ENCODE data around the gene RFTN1.

- TF ChIP-seq, protein P1, sequence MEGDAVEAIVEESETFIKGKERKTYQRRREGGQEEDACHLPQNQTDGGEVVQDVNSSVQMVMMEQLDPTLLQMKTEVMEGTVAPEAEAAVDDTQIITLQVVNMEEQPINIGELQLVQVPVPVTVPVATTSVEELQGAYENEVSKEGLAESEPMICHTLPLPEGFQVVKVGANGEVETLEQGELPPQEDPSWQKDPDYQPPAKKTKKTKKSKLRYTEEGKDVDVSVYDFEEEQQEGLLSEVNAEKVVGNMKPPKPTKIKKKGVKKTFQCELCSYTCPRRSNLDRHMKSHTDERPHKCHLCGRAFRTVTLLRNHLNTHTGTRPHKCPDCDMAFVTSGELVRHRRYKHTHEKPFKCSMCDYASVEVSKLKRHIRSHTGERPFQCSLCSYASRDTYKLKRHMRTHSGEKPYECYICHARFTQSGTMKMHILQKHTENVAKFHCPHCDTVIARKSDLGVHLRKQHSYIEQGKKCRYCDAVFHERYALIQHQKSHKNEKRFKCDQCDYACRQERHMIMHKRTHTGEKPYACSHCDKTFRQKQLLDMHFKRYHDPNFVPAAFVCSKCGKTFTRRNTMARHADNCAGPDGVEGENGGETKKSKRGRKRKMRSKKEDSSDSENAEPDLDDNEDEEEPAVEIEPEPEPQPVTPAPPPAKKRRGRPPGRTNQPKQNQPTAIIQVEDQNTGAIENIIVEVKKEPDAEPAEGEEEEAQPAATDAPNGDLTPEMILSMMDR (IDR thresholded peaks at IDR 0.05): no peak
- TF ChIP-seq EZH2phosphoT487 (IDR thresholded peaks at IDR 0.05) (no peak), EZH2 (IDR thresholded peaks at IDR 0.05) (no peak)
Observed at GRCh38 chr3:16511681-16512434, 1.6 kb downstream of the RFTN1 start.
